Effector memory CD8-positive, alpha-beta T cell (primary cell): ENCODE results near the gene HHIP.

ENCODE experiments used
- ATAC-seq: fragments of 150-1000 bp; cut with Tn5 transposase; replicated peaks from 2 replicates; pipeline ENCODE4 v1.10.0; 2021; ENCODE audit warnings: mild to moderate bottlenecking, moderate library complexity
- DNase-seq, 3 experiments: peaks; one replicate each; pipeline ENCODE4 v3.0.0; 2021
- H3K27ac Mint-ChIP-seq, 2 donors: one replicate each; pipeline ENCODE4 v1.8.0; 2022; ENCODE audit warnings: mild to moderate bottlenecking in 2 of 2, mixed read lengths in 2 of 2, moderate library complexity in 2 of 2
- H3K27me3 Mint-ChIP-seq, 2 donors: one replicate each; pipeline ENCODE4 v1.8.0; 2022; ENCODE audit warnings: mixed read lengths in 2 of 2
- H3K36me3 Mint-ChIP-seq: one replicate; pipeline ENCODE4 v1.8.0; 2022; ENCODE audit warnings: mild to moderate bottlenecking, moderate library complexity, mixed read lengths; ENCODE audit not compliant: insufficient read depth
- H3K4me1 Mint-ChIP-seq, 2 donors: one replicate each; pipeline ENCODE4 v1.8.0; 2022; ENCODE audit warnings: low read depth in 2 of 2, mixed read lengths in 2 of 2
- H3K4me3 Mint-ChIP-seq, 2 donors: one replicate each; pipeline ENCODE4 v1.8.0; 2022; ENCODE audit warnings: mild to moderate bottlenecking in 2 of 2, mixed read lengths in 2 of 2, moderate library complexity in 2 of 2
- H3K9me3 Mint-ChIP-seq, 2 donors: one replicate each; pipeline ENCODE4 v1.8.0; 2022; ENCODE audit warnings: mixed read lengths in 2 of 2

Gene HHIP

DNA sequence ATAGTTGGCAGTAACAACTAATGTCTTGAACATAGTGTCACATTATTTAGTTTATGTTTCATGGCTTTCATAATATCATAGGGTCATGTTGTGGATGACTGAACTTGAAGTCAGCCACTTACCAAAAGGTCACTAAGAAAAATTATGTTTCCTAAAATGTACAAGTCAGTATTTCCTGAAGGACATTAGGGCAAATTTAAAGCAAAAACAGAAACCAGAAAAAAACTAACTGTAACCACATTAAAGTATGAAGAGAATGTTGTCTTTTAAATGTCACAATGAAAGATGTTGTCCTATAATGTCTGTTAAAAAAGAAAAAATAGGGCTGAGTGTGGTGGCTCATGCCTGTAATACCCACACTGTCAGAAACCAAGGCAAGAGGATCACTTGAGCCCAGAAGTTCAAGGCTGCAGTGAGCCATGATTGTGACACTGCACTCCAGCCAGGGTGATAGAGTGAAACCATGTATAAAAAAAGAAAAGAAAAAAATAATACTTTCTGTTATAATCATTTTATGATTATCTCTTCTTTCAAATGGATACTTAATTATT, 55.8 kb downstream of the HHIP start:
- Mint-ChIP-seq H3K4me3 (no peak overlapping the region), H3K4me1 (no peaks in the 10 kb centered on the region), H3K36me3 (no peaks in the 10 kb centered on the region), H3K27ac (no peak overlapping the region), H3K27me3 (no peaks in the 10 kb centered on the region), H3K9me3 (peaks cover 7% of the 10 kb centered on the region in 2 donors)
- DNase-seq: no peak
- ATAC-seq: no peak

DNA sequence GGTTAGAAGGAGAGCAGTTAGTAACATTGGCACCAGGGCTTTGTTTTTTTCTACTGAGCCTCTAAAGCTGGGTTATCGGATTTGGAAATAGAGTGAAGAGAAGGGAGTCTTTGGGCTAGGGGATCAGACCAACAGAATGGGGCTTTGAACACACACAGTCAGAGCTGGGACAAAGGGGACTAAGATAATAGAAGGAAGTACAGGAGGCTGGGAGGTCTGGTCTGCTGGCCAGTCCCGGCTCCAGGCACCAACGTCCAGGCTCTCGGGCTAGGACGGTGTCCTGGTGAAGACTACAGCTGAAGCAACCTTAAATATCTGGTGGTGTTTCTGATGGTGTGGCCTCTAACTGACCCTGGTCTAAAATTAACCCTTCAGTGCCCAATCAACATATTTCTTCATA, 57.5 kb downstream of the HHIP start:
- no peak for DNase-seq
- ATAC-seq: no peak
- Mint-ChIP-seq H3K4me3 (no peak overlapping the region), H3K4me1 (no peaks in the 10 kb centered on the region), H3K9me3 (peaks cover 7% of the 10 kb centered on the region in 2 donors), H3K27me3 (no peaks in the 10 kb centered on the region), H3K27ac (no peak overlapping the region), H3K36me3 (no peaks in the 10 kb centered on the region)

DNA sequence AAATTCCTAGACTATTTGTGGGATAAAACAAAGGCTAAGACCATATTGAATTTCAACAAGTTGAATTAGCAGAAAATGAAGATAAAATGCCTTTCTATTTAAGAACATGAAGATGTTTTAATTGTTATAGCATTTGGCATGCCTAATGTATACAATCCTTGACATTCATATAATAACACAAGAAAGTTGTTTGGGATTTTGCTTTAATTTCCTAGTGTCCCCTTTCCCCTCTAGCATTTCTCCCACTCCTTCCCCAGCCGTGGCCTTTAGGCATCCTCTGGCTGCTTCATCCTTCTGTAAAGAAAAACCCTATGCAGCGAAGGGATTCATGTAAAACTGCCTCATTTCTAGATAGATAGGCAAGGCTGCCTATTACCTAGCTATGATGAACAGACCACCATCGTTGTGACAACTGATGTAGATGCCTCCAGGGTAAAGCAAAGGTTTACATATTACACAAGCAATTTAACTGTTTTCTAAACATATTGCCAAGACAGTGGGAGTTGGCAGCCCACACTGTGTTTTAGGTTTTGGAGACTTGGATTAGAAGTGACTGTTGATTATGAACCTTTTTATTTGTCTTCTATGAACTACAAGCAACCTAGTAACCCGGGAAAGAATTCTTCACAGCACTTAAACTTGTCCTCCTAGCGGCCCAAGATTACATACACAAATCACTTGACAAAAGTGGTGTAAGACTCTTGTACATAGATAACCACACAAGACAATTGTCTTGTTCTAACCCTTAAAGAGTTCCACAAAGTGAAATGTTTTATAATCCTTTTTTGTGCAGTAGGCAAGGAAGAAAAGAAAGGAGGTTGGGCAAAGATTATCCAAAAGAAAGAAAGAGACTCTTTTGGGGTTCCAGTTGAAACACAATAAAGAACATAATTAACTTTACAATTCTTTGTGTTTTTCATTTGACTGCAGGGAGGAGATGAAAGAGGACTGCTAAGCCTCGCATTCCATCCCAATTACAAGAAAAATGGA, 59.9 kb downstream of the HHIP start:
- Mint-ChIP-seq H3K27ac (no peak overlapping the region), H3K27me3 (no peaks in the 10 kb centered on the region), H3K36me3 (no peaks in the 10 kb centered on the region), H3K9me3 (peaks cover 7 to 9% of the 10 kb centered on the region in 2 donors), H3K4me1 (no peaks in the 10 kb centered on the region), H3K4me3 (no peak overlapping the region)
- ATAC-seq (no peak), DNase-seq (no peak)

DNA sequence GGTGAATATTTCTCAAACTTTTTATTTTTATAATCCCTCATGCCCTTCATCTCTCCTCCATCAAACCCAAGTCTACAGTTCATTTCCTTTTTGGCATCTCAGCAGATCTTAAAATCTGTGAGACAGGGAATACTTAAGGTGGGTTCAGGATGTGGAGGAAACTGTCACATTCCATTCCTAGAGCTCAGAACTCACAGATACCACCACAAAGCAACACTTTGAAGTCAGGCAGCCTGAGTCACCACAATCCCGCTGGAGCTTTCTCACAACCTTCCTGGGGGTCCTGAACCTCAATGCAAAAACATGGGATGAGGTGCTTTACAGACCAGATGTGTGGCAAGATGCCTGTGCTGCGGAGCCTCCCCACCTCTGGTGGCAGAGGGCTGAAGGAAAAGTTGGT, 63.2 kb downstream of the HHIP start:
- no peaks in the 10 kb centered on the region for H3K36me3 Mint-ChIP-seq
- H3K9me3 Mint-ChIP-seq: peaks cover 0 to 5% of the 10 kb centered on the region in 2 donors
- ATAC-seq (no peak), DNase-seq (no peak)
- H3K4me3 Mint-ChIP-seq: no peak overlapping the region
- no peak overlapping the region for H3K27ac Mint-ChIP-seq
- H3K4me1 Mint-ChIP-seq: no peaks in the 10 kb centered on the region
- no peaks in the 10 kb centered on the region for H3K27me3 Mint-ChIP-seq

DNA sequence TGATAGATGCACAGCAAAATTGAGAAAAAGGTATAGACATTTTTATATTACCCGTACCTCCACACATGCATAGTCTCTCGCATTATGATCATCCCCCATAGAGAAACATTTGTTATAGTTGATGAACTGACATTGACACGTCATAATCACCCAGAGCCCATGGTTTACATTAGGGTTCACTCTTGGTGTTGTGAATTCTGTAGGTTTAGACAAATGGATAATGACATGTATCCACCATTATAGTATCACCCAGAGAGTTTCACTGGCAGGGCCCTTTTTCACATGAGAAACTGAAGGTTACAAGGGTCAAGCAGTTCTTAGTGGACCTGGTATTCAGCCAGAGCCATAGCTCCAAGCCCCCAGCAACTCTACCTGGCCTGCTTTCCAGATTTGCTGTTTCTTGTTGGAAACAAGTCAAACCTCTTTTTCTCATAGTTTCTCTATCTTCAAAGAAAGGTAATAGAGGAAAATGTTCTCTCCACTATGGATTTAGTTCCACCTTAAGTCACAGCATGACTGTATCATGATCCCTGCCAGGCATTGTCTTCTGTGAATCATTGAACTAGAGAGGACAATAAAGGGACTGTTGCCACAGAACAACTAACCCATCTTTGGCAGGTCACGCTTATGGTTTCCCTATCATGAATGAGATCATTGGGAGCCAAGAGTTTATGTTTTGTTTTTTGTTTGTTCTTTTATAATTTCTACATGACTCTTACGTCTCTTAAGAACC, 64.0 kb downstream of the HHIP start:
- Mint-ChIP-seq H3K9me3 (peaks cover 0 to 6% of the 10 kb centered on the region in 2 donors), H3K4me1 (no peaks in the 10 kb centered on the region), H3K36me3 (no peaks in the 10 kb centered on the region), H3K4me3 (no peak overlapping the region), H3K27ac (no peak overlapping the region), H3K27me3 (no peaks in the 10 kb centered on the region)
- DNase-seq (no peak), ATAC-seq (no peak)

DNA sequence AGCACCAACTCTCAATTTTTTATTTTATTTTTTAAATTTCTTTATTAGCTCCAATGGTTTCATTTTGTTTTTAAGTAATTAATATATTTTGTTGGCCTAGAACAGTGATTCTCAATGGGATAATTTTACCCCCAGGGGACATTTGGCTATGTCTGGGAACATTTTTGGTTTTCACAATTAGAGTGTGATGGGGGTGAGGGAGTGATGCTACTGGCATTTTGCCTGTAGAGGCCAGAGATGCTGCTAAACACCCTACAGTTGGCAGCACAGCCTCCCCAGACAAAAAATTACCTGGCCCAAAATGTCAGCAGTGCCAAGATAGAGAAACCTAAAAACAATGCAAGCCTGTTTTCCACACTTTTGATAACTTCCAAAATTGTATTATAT, 64.6 kb downstream of the HHIP start:
- no peaks in the 10 kb centered on the region for H3K27me3 Mint-ChIP-seq
- H3K9me3 Mint-ChIP-seq: peaks cover 0 to 6% of the 10 kb centered on the region in 2 donors
- no peaks in the 10 kb centered on the region for H3K4me1 Mint-ChIP-seq
- ATAC-seq (no peak), DNase-seq (no peak)
- H3K4me3 Mint-ChIP-seq: no peak overlapping the region
- H3K36me3 Mint-ChIP-seq: no peaks in the 10 kb centered on the region
- H3K27ac Mint-ChIP-seq: no peak overlapping the region

DNA sequence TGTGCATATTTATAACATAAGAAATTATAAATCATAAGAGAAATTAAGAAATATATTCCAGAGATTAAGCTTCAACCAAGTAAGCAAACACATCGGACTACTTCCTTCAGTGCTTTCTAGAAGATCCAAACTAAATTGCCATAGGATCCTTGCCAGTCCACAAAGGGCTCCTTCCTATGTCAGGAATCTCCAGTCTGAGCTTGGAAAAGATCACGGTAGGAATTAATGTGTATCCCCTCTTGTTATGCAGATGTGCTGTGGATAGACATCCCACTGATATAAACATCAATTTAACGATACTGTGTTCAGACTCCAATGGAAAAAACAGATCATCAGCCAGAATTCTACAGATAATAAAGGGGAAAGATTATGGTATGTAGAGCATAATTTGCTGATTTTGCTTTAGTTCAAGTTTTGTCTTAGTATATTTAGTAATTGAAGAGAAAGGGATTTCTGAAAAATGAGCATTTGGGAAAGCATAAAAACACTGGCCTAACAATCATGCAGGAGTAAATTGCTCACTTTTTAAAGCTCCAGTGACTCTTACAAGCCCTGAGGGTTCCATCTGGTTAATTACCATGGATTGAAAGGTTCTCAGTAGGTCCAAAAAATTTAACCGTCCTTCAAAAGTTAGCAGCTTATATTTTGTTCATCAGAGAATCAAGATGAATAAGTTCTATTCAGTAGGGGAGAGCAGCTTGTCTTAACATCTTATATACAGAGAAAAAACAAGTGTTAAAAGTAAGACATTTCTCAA, 65.9 kb downstream of the HHIP start:
- H3K36me3 Mint-ChIP-seq: no peaks in the 10 kb centered on the region
- H3K27me3 Mint-ChIP-seq: no peaks in the 10 kb centered on the region
- H3K4me3 Mint-ChIP-seq: no peak overlapping the region
- ATAC-seq: no peak
- H3K9me3 Mint-ChIP-seq: peaks cover 0 to 3% of the 10 kb centered on the region in 2 donors
- no peak for DNase-seq
- no peak overlapping the region for H3K27ac Mint-ChIP-seq
- H3K4me1 Mint-ChIP-seq: no peaks in the 10 kb centered on the region

DNA sequence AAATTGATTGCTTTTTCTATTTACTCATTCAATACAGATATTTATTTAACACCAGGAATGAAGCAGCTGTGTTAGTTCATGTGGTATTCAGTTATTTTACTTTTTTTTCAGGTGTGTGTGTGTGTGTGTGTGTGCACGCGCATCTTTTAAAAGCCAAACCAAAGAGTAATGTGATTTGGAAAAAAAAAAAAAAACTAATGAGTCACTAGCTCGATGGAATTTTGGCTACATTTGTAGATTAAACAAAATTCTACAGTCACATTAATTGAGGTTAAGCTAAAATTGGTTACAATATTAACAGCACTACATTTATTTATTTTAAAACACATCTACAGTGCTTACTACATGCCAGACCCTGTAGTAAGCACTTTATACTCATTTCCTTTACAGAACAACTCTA, 66.8 kb downstream of the HHIP start:
- Mint-ChIP-seq H3K9me3 (peaks cover 0 to 3% of the 10 kb centered on the region in 2 donors), H3K4me3 (no peak overlapping the region), H3K27ac (no peak overlapping the region), H3K36me3 (no peaks in the 10 kb centered on the region), H3K4me1 (no peaks in the 10 kb centered on the region), H3K27me3 (no peaks in the 10 kb centered on the region)
- DNase-seq (no peak), ATAC-seq (no peak)

DNA sequence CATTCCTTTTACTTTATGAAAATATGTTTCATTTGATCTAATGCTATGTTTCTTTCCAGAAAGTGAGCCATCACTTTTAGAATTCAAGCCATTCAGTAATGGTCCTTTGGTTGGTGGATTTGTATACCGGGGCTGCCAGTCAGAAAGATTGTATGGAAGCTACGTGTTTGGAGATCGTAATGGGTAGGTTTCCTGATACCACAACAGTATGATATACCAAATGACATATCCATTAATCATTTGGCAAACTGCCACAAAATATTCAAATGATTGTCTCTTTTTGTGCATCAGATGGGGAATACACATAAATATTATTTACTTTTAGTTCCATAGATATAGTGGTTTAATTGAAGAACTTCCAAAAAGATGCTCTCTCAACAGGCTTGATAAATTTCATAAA, 68.2 kb downstream of the HHIP start:
- no peaks in the 10 kb centered on the region for H3K27me3 Mint-ChIP-seq
- ATAC-seq (no peak), DNase-seq (no peak)
- H3K9me3 Mint-ChIP-seq: peaks cover 0 to 3% of the 10 kb centered on the region in 2 donors
- no peak overlapping the region for H3K4me3 Mint-ChIP-seq
- no peaks in the 10 kb centered on the region for H3K4me1 Mint-ChIP-seq
- H3K27ac Mint-ChIP-seq: no peak overlapping the region
- no peaks in the 10 kb centered on the region for H3K36me3 Mint-ChIP-seq

DNA sequence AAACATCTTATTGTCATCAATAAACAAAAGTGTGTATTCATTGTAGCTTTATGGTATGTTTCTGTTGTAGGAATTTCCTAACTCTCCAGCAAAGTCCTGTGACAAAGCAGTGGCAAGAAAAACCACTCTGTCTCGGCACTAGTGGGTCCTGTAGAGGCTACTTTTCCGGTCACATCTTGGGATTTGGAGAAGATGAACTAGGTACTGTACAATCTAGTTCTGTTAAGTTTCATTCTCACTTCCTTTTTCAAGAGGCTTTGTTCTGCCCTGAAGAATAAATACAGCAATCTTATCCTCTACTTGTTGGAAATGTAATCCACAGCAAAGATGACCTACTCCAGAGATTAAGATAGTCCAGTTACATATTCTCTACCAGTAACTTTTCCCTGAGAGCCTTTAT, 69.3 kb downstream of the HHIP start:
- H3K27ac Mint-ChIP-seq: no peak overlapping the region
- DNase-seq (no peak), ATAC-seq (no peak)
- H3K4me1 Mint-ChIP-seq: no peaks in the 10 kb centered on the region
- H3K4me3 Mint-ChIP-seq: no peak overlapping the region
- no peaks in the 10 kb centered on the region for H3K27me3 Mint-ChIP-seq
- H3K36me3 Mint-ChIP-seq: no peaks in the 10 kb centered on the region
- H3K9me3 Mint-ChIP-seq: peaks cover 0 to 1% of the 10 kb centered on the region in 2 donors

DNA sequence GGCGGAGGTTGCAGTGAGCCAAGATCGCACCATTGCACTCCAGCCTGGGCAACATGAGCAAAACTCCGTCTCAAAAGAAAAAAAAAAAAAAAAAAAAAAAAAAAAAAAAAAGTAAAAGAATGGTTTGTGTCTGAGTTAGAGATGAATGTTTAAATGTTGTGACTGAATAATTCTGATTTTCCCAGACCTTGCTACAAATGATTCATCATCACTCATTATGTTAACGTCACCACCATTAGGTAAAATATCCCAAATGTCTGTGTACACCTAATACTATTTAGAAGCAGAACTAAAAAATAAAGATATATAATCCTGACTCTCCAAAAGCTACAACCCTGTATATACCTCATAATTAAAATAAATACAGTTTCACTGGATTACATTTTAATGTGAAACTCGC, 70.8 kb downstream of the HHIP start:
- DNase-seq (no peak), ATAC-seq (no peak)
- H3K27me3 Mint-ChIP-seq: no peaks in the 10 kb centered on the region
- no peak overlapping the region for H3K27ac Mint-ChIP-seq
- H3K36me3 Mint-ChIP-seq: no peaks in the 10 kb centered on the region
- peaks cover 0 to 1% of the 10 kb centered on the region in 2 donors for H3K9me3 Mint-ChIP-seq
- no peak overlapping the region for H3K4me3 Mint-ChIP-seq
- no peaks in the 10 kb centered on the region for H3K4me1 Mint-ChIP-seq

DNA sequence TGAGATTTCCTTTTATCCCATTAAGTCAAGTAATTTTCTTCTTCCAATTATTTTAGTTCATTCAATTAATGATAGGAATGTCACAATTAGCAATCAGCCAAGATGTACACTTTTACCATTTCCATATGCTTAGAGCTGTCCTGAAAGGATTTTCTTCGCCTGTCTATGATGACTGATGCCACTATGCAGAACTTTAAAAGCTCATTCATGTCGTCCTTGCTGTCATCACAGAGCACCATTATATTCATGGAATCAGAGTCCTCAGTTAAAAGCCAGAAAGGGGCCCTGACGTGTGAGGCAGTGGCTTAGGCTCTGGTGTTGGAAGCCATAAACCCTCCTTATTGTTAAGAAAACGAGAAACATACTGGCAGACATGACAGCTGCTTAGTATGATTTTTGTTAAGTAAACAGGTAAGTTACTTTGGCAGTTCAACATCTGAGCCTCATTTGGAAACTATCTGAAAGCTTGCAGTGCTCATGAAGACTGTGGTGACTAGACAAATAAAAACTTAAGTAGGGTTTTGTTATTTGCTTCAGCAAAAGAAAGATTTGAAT, 73.1 kb downstream of the HHIP start:
- Mint-ChIP-seq H3K27me3 (no peaks in the 10 kb centered on the region), H3K9me3 (peaks cover 0 to 1% of the 10 kb centered on the region in 2 donors), H3K36me3 (no peaks in the 10 kb centered on the region), H3K4me1 (no peaks in the 10 kb centered on the region), H3K4me3 (no peak overlapping the region), H3K27ac (no peak overlapping the region)
- DNase-seq (no peak), ATAC-seq (no peak)

DNA sequence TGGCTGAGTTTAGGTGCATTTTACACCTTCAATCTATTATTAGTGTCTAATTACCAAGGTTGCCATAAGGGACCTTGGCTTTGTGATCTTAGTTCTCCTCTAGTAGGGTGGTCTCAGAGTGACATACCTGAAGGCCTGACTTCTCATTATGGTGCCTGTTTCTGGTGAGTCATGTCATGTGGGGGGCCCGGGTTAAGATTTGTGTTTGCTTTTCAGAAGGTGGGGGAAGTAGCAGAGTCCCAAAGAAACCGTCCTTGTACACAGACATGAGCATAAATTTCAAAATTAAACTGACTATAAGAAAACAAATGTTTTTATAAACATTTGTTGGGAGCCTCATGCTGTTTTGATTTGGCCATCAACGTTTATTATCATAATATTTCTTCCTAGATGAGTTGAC, 74.5 kb downstream of the HHIP start:
- Mint-ChIP-seq H3K4me1 (no peaks in the 10 kb centered on the region), H3K9me3 (no peaks in the 10 kb centered on the region), H3K27ac (no peak overlapping the region), H3K4me3 (no peak overlapping the region), H3K27me3 (no peaks in the 10 kb centered on the region), H3K36me3 (no peaks in the 10 kb centered on the region)
- DNase-seq (no peak), ATAC-seq (no peak)
